Keratinocyte (primary cell): ENCODE data around the gene SLC23A2.

Source experiments
- EZH2 ChIP-seq: IDR thresholded peaks from one replicate; pipeline ENCODE4 v1.6.1; 2012; ENCODE audit warnings: inconsistent platforms, mild to moderate bottlenecking, low read length, moderate library complexity
- TF ChIP-seq, protein P1 (sequence below), 3 experiments: IDR thresholded peaks in 1 of 3; conservative IDR thresholded peaks in 1 of 3; optimal IDR thresholded peaks in 1 of 3; 2 replicates in 2 of 3; 3 replicates in 1 of 3; pipeline versions ENCODE3 to v1.5.1; 2011; ENCODE audit warnings: low read length in 3 of 3, mild to moderate bottlenecking in 3 of 3, moderate library complexity in 2 of 3, control low read depth in 1 of 3, inconsistent platforms in 1 of 3; ENCODE audit not compliant: insufficient read depth in 2 of 3; ENCODE audit errors: extremely low read depth in 1 of 3

DNA sequence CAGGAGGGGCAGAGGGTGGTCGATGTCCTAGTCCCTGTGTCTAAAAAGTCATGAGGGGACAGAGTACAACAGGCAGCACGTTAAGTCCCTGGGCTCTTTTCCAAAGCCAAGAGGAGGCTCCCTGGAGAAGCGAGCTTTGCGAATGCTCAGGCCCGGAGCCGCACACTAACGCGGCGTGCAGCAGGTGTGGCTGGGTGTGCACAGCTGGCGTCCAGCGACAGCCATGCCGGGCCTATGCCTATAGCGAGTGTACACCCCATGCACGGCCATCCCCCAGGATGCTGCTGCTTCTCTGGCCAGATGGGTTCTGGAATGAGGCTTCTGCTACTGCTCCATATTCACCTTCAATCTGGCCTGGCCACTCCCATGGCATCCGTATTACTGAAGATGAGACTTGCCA is 148.3 kb downstream of the SLC23A2 start:
- TF ChIP-seq, protein P1, sequence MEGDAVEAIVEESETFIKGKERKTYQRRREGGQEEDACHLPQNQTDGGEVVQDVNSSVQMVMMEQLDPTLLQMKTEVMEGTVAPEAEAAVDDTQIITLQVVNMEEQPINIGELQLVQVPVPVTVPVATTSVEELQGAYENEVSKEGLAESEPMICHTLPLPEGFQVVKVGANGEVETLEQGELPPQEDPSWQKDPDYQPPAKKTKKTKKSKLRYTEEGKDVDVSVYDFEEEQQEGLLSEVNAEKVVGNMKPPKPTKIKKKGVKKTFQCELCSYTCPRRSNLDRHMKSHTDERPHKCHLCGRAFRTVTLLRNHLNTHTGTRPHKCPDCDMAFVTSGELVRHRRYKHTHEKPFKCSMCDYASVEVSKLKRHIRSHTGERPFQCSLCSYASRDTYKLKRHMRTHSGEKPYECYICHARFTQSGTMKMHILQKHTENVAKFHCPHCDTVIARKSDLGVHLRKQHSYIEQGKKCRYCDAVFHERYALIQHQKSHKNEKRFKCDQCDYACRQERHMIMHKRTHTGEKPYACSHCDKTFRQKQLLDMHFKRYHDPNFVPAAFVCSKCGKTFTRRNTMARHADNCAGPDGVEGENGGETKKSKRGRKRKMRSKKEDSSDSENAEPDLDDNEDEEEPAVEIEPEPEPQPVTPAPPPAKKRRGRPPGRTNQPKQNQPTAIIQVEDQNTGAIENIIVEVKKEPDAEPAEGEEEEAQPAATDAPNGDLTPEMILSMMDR (optimal IDR thresholded peaks at IDR 0.05 in 1 of 3, IDR thresholded peaks at IDR 0.05 in 1 of 3, conservative IDR thresholded peaks at IDR 0.05 in 1 of 3; ENCODE audit: extremely low read depth in 1 of 3, insufficient read depth in 2 of 3, low read length in 3 of 3) = no peak
- TF ChIP-seq EZH2 = no peak
